MCF 10A (cell line): ENCODE data around the gene MAT2B. TPM values are rescaled to one million over a fixed set of nuclear protein-coding genes. Genes with fewer than 3 reads are reported as not detected.

Source experiments
- BruUV-seq: library from RNA; stranded (reverse); fragments of 400-500 nt; replicated peaks from 2 replicates; lab custom pipeline; 2021; lab: Mats Ljungman, UMichigan
- CTCF ChIA-PET: fragments of 300-600 bp; sonication (Branson Sonifier 250); formaldehyde crosslinking; extraction: SDS; loops from one replicate; lab custom pipeline; 2021; ENCODE audit warnings: antibody characterized with exemption, inconsistent platforms; lab: Yijun Ruan, JAX
- POLR2A ChIA-PET: fragments of 300-600, 350-650 bp; sonication (Branson Sonifier 250); formaldehyde crosslinking; extraction: SDS; loops from one replicate; lab custom pipeline; 2020; ENCODE audit warnings: antibody characterized with exemption, inconsistent platforms; lab: Yijun Ruan, JAX
- DNase-seq: peaks from one replicate; pipeline ENCODE4 v3.0.0-alpha.2; 2018; ENCODE audit not compliant: unreplicated experiment
- H3K27ac Mint-ChIP-seq: one replicate; pipeline ENCODE4 v1.8.0; 2022; ENCODE audit warnings: mild to moderate bottlenecking, low read depth, mixed read lengths; ENCODE audit not compliant: unreplicated experiment
- H3K27me3 Mint-ChIP-seq: one replicate; pipeline ENCODE4 v1.8.0; 2022; ENCODE audit warnings: mixed read lengths; ENCODE audit not compliant: insufficient read depth, unreplicated experiment
- H3K36me3 Mint-ChIP-seq: one replicate; pipeline ENCODE4 v1.8.0; 2022; ENCODE audit warnings: mild to moderate bottlenecking, moderate library complexity, mixed read lengths; ENCODE audit not compliant: insufficient read depth, unreplicated experiment
- H3K4me1 Mint-ChIP-seq: one replicate; pipeline ENCODE4 v1.8.0; 2022; ENCODE audit warnings: mixed read lengths; ENCODE audit not compliant: insufficient read depth, unreplicated experiment
- H3K4me3 Mint-ChIP-seq: one replicate; pipeline ENCODE4 v1.8.0; 2022; ENCODE audit warnings: mild to moderate bottlenecking, moderate library complexity, mixed read lengths; ENCODE audit not compliant: unreplicated experiment
- H3K9me3 Mint-ChIP-seq: one replicate; pipeline ENCODE4 v1.8.0; 2022; ENCODE audit warnings: mixed read lengths; ENCODE audit not compliant: unreplicated experiment
- CTCF ChIP-seq: fragments of 200-600 bp; IDR thresholded peaks from one replicate; pipeline ENCODE4 v1.8.0; 2022; ENCODE audit warnings: antibody characterized with exemption, mild to moderate bottlenecking; ENCODE audit not compliant: unreplicated experiment
- intact Hi-C: fragments of 100-400 bp; cut with micrococcal nuclease; formaldehyde crosslinking; loops from 2 replicates; pipeline ENCODE4 v1.14.1; 2022
- total RNA-seq: library from RNA; stranded (reverse); gene quantifications from 2 replicates; pipeline ENCODE4 v1.2.3, GENCODE V29; 2022

Gene MAT2B
- total RNA-seq, 1 experiment from 2014 or later, result 70.9 TPM

- no peak for DNase-seq
- Mint-ChIP-seq H3K27ac (no peak overlapping the region), H3K36me3 (peaks cover 5% of the 10 kb centered on the region), H3K4me1 (peaks cover 7% of the 10 kb centered on the region), H3K4me3 (no peak overlapping the region), H3K27me3 (no peaks in the 10 kb centered on the region), H3K9me3 (no peaks in the 10 kb centered on the region)
- BruUV-seq, result no TSS peak
- TF ChIP-seq CTCF, result no peak
- POLR2A ChIA-PET, result interaction anchor here (1.2 kb wide), 1 partner anchor 14 kb away, joined by 3 read pairs; no protein-coding TSS in a partner anchor
- intact Hi-C loops, result no loop called here
- CTCF ChIA-PET, result no interaction called here
Observed at GRCh38 chr5:163497315-163497714, 8.1 kb upstream of the MAT2B start.

GRCh38 chr5:163498886-163499285, 6.5 kb upstream of the MAT2B start:
- H3K27me3 Mint-ChIP-seq, result no peaks in the 10 kb centered on the region
- H3K36me3 Mint-ChIP-seq, result peaks cover under 1% of the 10 kb centered on the region
- ChIA-PET CTCF (interaction anchor here (0.6 to 2.1 kb wide), 5 partner anchors 10 to 95 kb away, joined by 3 to 8 read pairs (median 3); partner anchors contain the start of genes HMMR and NUDCD2), POLR2A (interaction anchor here (0.6 to 2.6 kb wide), 7 partner anchors 9 to 40 kb away, joined by 3 to 13 read pairs (median 5); partner anchors contain the start of gene HMMR)
- no peak for DNase-seq
- no peak overlapping the region for H3K27ac Mint-ChIP-seq
- no peaks in the 10 kb centered on the region for H3K9me3 Mint-ChIP-seq
- H3K4me1 Mint-ChIP-seq, result peaks cover 13% of the 10 kb centered on the region
- no peak for TF ChIP-seq CTCF
- no peak overlapping the region for H3K4me3 Mint-ChIP-seq
- no TSS peak for BruUV-seq
- intact Hi-C loops, result no loop called here

GRCh38 chr5:163502521-163502920, 2.9 kb upstream of the MAT2B start:
- ChIA-PET CTCF (interaction anchor here (0.6 to 4.8 kb wide), 15 partner anchors 9 to 616 kb away, joined by 3 to 60 read pairs (median 4); partner anchors contain the start of genes HMMR and NUDCD2), POLR2A (interaction anchor here (0.6 to 5.1 kb wide), 18 partner anchors 9 to 147 kb away, joined by 3 to 305 read pairs (median 6); partner anchors contain the start of genes CCNG1, HMMR and NUDCD2)
- intact Hi-C loops, result no loop called here
- peak overlapping the region; percentile 98 for H3K27ac Mint-ChIP-seq
- no TSS peak for BruUV-seq
- TF ChIP-seq CTCF, result no peak
- H3K36me3 Mint-ChIP-seq, result peaks cover 27% of the 10 kb centered on the region
- H3K4me3 Mint-ChIP-seq, result peak overlapping the region; percentile 96
- H3K27me3 Mint-ChIP-seq, result no peaks in the 10 kb centered on the region
- H3K4me1 Mint-ChIP-seq, result peaks cover 19% of the 10 kb centered on the region
- DNase-seq, result no peak
- H3K9me3 Mint-ChIP-seq, result no peaks in the 10 kb centered on the region
